ENCODE data around the gene ALPK3. TPM values are rescaled to one million over a fixed set of nuclear protein-coding genes. Genes with fewer than 3 reads are reported as not detected.

ALPK3 gene
- total and polyA plus RNA-seq, 2 donors (not counting 3 experiments of a cell fraction or from before 2014, with no cell fraction given), result 18.4 to 36.2 TPM

DNA sequence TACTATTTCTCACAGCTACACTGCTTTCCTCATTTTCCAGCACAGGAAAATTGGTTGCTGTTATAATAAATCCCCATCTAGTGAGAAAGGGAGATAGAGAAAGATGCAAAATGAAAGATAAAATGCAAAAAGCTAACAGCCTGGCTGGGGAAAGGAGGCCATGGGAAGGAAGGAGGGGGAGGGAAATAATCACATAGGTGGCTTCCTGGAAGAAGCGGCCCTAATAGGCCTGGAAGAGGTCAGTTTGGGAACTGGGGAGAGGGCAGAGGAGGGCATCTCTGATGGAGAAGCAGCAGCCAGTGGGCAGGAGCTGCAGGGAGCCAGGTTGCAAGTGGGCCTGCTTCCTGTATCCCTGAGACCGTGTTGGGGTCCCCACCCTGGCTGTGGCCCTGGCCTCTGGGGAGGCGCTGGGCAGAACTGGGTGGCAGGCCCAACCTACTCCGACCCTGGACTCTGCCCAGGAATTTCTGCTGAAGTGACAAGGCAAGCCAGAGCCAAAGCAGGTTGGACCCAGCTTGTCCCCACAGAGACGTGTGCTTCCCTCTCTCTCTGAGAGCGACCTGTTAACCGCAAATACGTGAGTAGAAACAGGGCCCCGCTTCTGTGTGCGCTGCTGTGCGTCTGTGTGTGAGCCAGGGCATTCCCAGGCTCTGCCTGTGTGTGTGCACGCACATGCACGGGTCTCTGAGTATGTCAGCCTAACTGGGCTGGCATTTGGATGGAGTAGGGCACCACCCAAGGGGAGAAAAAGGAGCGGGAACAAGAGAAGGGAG lies 69.2 kb downstream of the ALPK3 start:
- H3K27ac ChIP-seq (ENCODE audit: insufficient read depth, low read depth, low read length), result no peak overlapping the region
- POLR2A ChIA-PET, result no interaction called here
- intact Hi-C loops (cut with micrococcal nuclease) (no loop called here), dilution Hi-C loops (cut with MboI; ENCODE audit: extremely low pct_ligation_motif_present, low sequenced_read_pairs) (no loop called here)
- no peak for FAIRE-seq
- H3K9me3 ChIP-seq (replicated peaks; ENCODE audit: control insufficient read depth, insufficient read depth, low read length), result no peaks in the 10 kb centered on the region
- no peak overlapping the region for H2AFZ ChIP-seq (ENCODE audit: low read depth, low read length)
- no peak overlapping the region for H3K9ac ChIP-seq (replicated peaks; ENCODE audit: extremely low read depth, insufficient read depth, low read length)
- no peak overlapping the region for H3K4me2 ChIP-seq (ENCODE audit: insufficient read depth, low read length)
- no TSS peak for BruUV-seq (replicated peaks)
- H3K36me3 ChIP-seq (ENCODE audit: control insufficient read depth in 2 of 2, extremely low read depth in 1 of 2, insufficient read depth in 2 of 2, low read length in 2 of 2), result no peaks in the 10 kb centered on the region
- H4K20me1 ChIP-seq (replicated peaks; ENCODE audit: control insufficient read depth, extremely low read depth, insufficient read depth, low read length), result no peaks in the 10 kb centered on the region
- no peaks in the 10 kb centered on the region for H3K4me1 ChIP-seq (ENCODE audit: control insufficient read depth, extremely low read depth, insufficient read depth, low read length)
- H3K4me3 ChIP-seq (replicated peaks in 1 of 3; ENCODE audit: insufficient read depth in 1 of 3, low read depth in 1 of 3, low read length in 3 of 3), result no peak overlapping the region
- no peak for TF ChIP-seq FOS (IDR thresholded peaks at IDR 0.05; ENCODE audit: borderline replicate concordance, insufficient read depth, low read length)
- no peak for TF ChIP-seq MYC (IDR thresholded peaks at IDR 0.05; ENCODE audit: low read depth, low read length)
- TF ChIP-seq, protein P1, sequence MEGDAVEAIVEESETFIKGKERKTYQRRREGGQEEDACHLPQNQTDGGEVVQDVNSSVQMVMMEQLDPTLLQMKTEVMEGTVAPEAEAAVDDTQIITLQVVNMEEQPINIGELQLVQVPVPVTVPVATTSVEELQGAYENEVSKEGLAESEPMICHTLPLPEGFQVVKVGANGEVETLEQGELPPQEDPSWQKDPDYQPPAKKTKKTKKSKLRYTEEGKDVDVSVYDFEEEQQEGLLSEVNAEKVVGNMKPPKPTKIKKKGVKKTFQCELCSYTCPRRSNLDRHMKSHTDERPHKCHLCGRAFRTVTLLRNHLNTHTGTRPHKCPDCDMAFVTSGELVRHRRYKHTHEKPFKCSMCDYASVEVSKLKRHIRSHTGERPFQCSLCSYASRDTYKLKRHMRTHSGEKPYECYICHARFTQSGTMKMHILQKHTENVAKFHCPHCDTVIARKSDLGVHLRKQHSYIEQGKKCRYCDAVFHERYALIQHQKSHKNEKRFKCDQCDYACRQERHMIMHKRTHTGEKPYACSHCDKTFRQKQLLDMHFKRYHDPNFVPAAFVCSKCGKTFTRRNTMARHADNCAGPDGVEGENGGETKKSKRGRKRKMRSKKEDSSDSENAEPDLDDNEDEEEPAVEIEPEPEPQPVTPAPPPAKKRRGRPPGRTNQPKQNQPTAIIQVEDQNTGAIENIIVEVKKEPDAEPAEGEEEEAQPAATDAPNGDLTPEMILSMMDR (IDR thresholded peaks at IDR 0.05; ENCODE audit: extremely low read depth in 1 of 2, insufficient read depth in 1 of 2, low read depth in 1 of 2, low read length in 2 of 2), result no peak
- no peak for TF ChIP-seq EZH2 (IDR thresholded peaks at IDR 0.05; ENCODE audit: borderline replicate concordance, low read depth, low read length, severe bottlenecking)
- TF ChIP-seq, protein P2, sequence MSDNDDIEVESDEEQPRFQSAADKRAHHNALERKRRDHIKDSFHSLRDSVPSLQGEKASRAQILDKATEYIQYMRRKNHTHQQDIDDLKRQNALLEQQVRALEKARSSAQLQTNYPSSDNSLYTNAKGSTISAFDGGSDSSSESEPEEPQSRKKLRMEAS (IDR thresholded peaks at IDR 0.05; ENCODE audit: insufficient read depth, insufficient read length), result no peak
- no peak for TF ChIP-seq GATA2 (IDR thresholded peaks at IDR 0.05; ENCODE audit: insufficient read depth, insufficient read length, low read depth, low read length)
- TF ChIP-seq POLR2A (IDR thresholded peaks at IDR 0.05; ENCODE audit: low read depth, low read length), result no peak
- TF ChIP-seq JUN (IDR thresholded peaks at IDR 0.05; ENCODE audit: borderline replicate concordance, insufficient read depth, insufficient read length, low read depth), result no peak
- TF ChIP-seq POLR2AphosphoS5 (IDR thresholded peaks at IDR 0.05; ENCODE audit: insufficient read depth, low read depth, low read length), result no peak
- DNase-seq (ENCODE audit: low read depth, low spot score), result no peak
- no peaks in the 10 kb centered on the region for H3K9me1 ChIP-seq (replicated peaks; ENCODE audit: control insufficient read depth, extremely low read depth, insufficient read depth, low read length)
- CTCF ChIA-PET, result interaction anchor here (0.8 kb wide), 1 partner anchor 41 kb away, joined by 3 read pairs; no protein-coding TSS in a partner anchor
- peaks cover 2 to 4% of the 10 kb centered on the region in 2 experiments for H3K27me3 ChIP-seq (ENCODE audit: control insufficient read depth in 2 of 2, insufficient read depth in 2 of 2, low read length in 2 of 2)
- H3K79me2 ChIP-seq (ENCODE audit: control insufficient read depth, insufficient read depth, low read length), result no peaks in the 10 kb centered on the region

All from endothelial cell of umbilical vein (primary cell).